Mammary epithelial cell (primary cell): ENCODE data around the gene EPS8.

Experiments
- CTCF ChIP-seq, 2 donors: IDR thresholded peaks in 1 of 2; conservative IDR thresholded peaks in 1 of 2; 2 replicates each; pipeline ENCODE4 v1.5.1; 2011 to 2012; ENCODE audit warnings: inconsistent platforms in 2 of 2, low read length in 2 of 2, mild to moderate bottlenecking in 2 of 2, control low read depth in 1 of 2, low read depth in 1 of 2; ENCODE audit not compliant: insufficient read depth in 1 of 2; ENCODE audit errors: extremely low read depth in 1 of 2
- EZH2 ChIP-seq: IDR thresholded peaks from 2 replicates; pipeline ENCODE4 v1.6.1; 2012; ENCODE audit warnings: low read length, inconsistent platforms, borderline replicate concordance

GRCh38 chr12:15632708-15633107 lies 156.5 kb downstream of the EPS8 start:
- no peak for TF ChIP-seq CTCF (conservative IDR thresholded peaks at IDR 0.05 in 1 of 2, IDR thresholded peaks at IDR 0.05 in 1 of 2; ENCODE audit: extremely low read depth in 1 of 2, insufficient read depth in 1 of 2, low read depth in 1 of 2, low read length in 2 of 2)
- TF ChIP-seq EZH2 = no peak
